Small intestine (tissue), 7 donors: ENCODE data around the gene IL9R. TPM values are rescaled to one million over a fixed set of nuclear protein-coding genes. Genes with fewer than 3 reads are reported as not detected.
"Not testable (repeated sequence)": the region's sequence is repeated elsewhere in the genome, so short reads cannot be mapped to it uniquely, and the experiment has no call there.

Source experiments
- DNase-seq, 2 donors: peaks; one replicate each; pipeline versions ENCODE4 v3.0.0 to v3.0.0-alpha.2; 2013
- FAIRE-seq: peaks from 2 replicates; lab custom pipeline; 2012; peaks lifted over from hg19 to GRCh38; lab: Jason Lieb, UNC
- H3K27ac ChIP-seq, 3 donors: one replicate each; pipeline ENCODE4 v1.5.1; 2013; ENCODE audit warnings: low read length in 2 of 3, mild to moderate bottlenecking in 2 of 3, control low read depth in 1 of 3, inconsistent platforms in 1 of 3, low read depth in 1 of 3, moderate library complexity in 1 of 3
- H3K27me3 ChIP-seq, 3 donors: one replicate each; pipeline ENCODE4 v1.6.1; 2013; ENCODE audit warnings: low read length in 3 of 3, inconsistent platforms in 1 of 3; ENCODE audit not compliant: control insufficient read depth in 3 of 3, insufficient read depth in 3 of 3
- H3K36me3 ChIP-seq, 3 donors: one replicate each; pipeline ENCODE4 v1.6.1; 2013; ENCODE audit warnings: low read length in 3 of 3, inconsistent platforms in 1 of 3, low read depth in 1 of 3, mild to moderate bottlenecking in 1 of 3, moderate library complexity in 1 of 3; ENCODE audit not compliant: control insufficient read depth in 3 of 3, insufficient read depth in 2 of 3
- H3K4me1 ChIP-seq, 3 donors: one replicate each; pipeline ENCODE4 v1.6.1; 2013; ENCODE audit warnings: low read length in 2 of 3, inconsistent platforms in 1 of 3, low read depth in 1 of 3, mild to moderate bottlenecking in 1 of 3, moderate library complexity in 1 of 3; ENCODE audit not compliant: control insufficient read depth in 3 of 3, insufficient read depth in 2 of 3
- H3K4me3 ChIP-seq, 3 donors: one replicate each; pipeline ENCODE4 v1.5.1; 2013; ENCODE audit warnings: low read length in 3 of 3, control low read depth in 1 of 3, inconsistent platforms in 1 of 3, low read depth in 1 of 3, mild to moderate bottlenecking in 1 of 3, moderate library complexity in 1 of 3
- H3K9me3 ChIP-seq, 2 donors: one replicate each; pipeline ENCODE4 v1.6.1; 2013; ENCODE audit warnings: low read depth in 1 of 2, low read length in 1 of 2; ENCODE audit not compliant: control insufficient read depth in 2 of 2, insufficient read depth in 1 of 2
- WGBS, 3 donors: extraction: QIAGEN DNeasy Blood & Tissue Kit; methylation state at CpG; one replicate each; pipeline ENCODE4 v1.1.7; 2013; 5-methylcytosine and 5-hydroxymethylcytosine counted together
- polyA plus RNA-seq, 4 donors: library from polyadenylated mRNA; stranded (reverse) in 3 of 4; unstranded in 1 of 4; fragments of 200-250 nt in 3 of 4; fragments of 120-200 nt in 1 of 4; gene quantifications; one replicate each; pipeline versions ENCODE4 v1.2.1 to v1.2.3, GENCODE V29; 2013
- donor health status: healthy with polysubstance abuse.
- donor health status: control.
- donor health status: control.
- donor health status: Bipolar disorder and iron deficiency.
- donor health status: healthy.

Gene IL9R
- polyA plus RNA-seq, 4 donors: 0.18 to 0.40 (median 0.27) TPM; not detected in 1

- Histone ChIP-seq H3K27ac (no peak overlapping the region), H3K4me3 (no peak overlapping the region), H3K4me1 (peaks cover 0 to 2% (median 0%) of the 10 kb centered on the region in 3 donors), H3K27me3 (no peaks in the 10 kb centered on the region), H3K36me3 (no peaks in the 10 kb centered on the region), H3K9me3 (peaks cover 0 to 16% of the 10 kb centered on the region in 2 donors)
- 27 to 43% (median 39%) methylated on average over 2 of the region's 2 CpGs for WGBS, 3 donors
- FAIRE-seq (no peak), DNase-seq (peak; percentile 19 to 87)
These were observed 12.3 kb upstream of the IL9R start for GRCh38 chrX:155985208-155985607.

GRCh38 chrX:155986995-155987394 is 10.5 kb upstream of the IL9R start:
- peak in 1 of 2 donors; percentile 59 for DNase-seq
- peaks cover 0 to 16% of the 10 kb centered on the region in 2 donors for H3K9me3 ChIP-seq
- not testable (repeated sequence) for H3K27ac ChIP-seq, FAIRE-seq, H3K4me3 ChIP-seq, H3K4me1 ChIP-seq, H3K36me3 ChIP-seq, H3K27me3 ChIP-seq
- 0 to 19% (median 14%) methylated on average over 2 of the region's 2 CpGs for WGBS, 3 donors

- H3K27me3 ChIP-seq: no peaks in the 10 kb centered on the region
- 75 to 82% (median 81%) methylated on average over 4 of the region's 4 CpGs for whole genome bisulfite sequencing, 3 donors
- no peak for DNase-seq
- H3K9me3 ChIP-seq: peaks cover 0 to 9% of the 10 kb centered on the region in 2 donors
- H3K27ac ChIP-seq: no peak overlapping the region
- no peak for FAIRE-seq
- H3K4me1 ChIP-seq: peaks cover 0 to 2% (median 0%) of the 10 kb centered on the region in 3 donors
- no peak overlapping the region for H3K4me3 ChIP-seq
- H3K36me3 ChIP-seq: no peaks in the 10 kb centered on the region
These were observed 8.6 kb upstream of the IL9R start for GRCh38 chrX:155988859-155989258.

- peaks cover 0 to 10% of the 10 kb centered on the region in 2 donors for H3K9me3 ChIP-seq
- DNase-seq: peak in 1 of 2 donors; percentile 35
- no peaks in the 10 kb centered on the region for H3K4me1 ChIP-seq
- H3K27me3 ChIP-seq: no peaks in the 10 kb centered on the region
- WGBS, 3 donors: 77 to 85% (median 80%) methylated on average over 2 of the region's 2 CpGs
- no peak overlapping the region for H3K4me3 ChIP-seq
- no peak overlapping the region for H3K27ac ChIP-seq
- H3K36me3 ChIP-seq: no peaks in the 10 kb centered on the region
- FAIRE-seq: no peak
These were observed 4.1 kb upstream of the IL9R start for GRCh38 chrX:155993421-155993820.

- no peaks in the 10 kb centered on the region for H3K4me1 ChIP-seq
- DNase-seq: no peak
- FAIRE-seq: no peak
These were observed 2.1 kb upstream of the IL9R start for GRCh38 chrX:155995321-155995875.

GRCh38 chrX:155998116-155998515 is 620 bp downstream of the IL9R start:
- FAIRE-seq (no peak), DNase-seq (no peak)
- H3K4me3 ChIP-seq: no peak overlapping the region
- H3K36me3 ChIP-seq: no peaks in the 10 kb centered on the region
- 31 to 42% (median 33%) methylated on average over 1 of the region's 1 CpG for WGBS, 3 donors
- H3K27ac ChIP-seq: no peak overlapping the region
- H3K27me3 ChIP-seq: no peaks in the 10 kb centered on the region
- no peaks in the 10 kb centered on the region for H3K4me1 ChIP-seq
- peaks cover 0 to 21% of the 10 kb centered on the region in 2 donors for H3K9me3 ChIP-seq

More at GRCh38 chrX:155995321-155995875, 2.1 kb upstream of the IL9R start:
- no peak overlapping the region for H3K27ac ChIP-seq
- H3K9me3 ChIP-seq: peaks cover 0 to 13% of the 10 kb centered on the region in 2 donors
- H3K36me3 ChIP-seq: no peaks in the 10 kb centered on the region
- no peaks in the 10 kb centered on the region for H3K27me3 ChIP-seq
- no peak overlapping the region for H3K4me3 ChIP-seq

GRCh38 chrX:155998761-155999510 is 1.4 kb downstream of the IL9R start:
- Histone ChIP-seq H3K9me3 (peaks cover 0 to 23% of the 10 kb centered on the region in 2 donors), H3K36me3 (no peaks in the 10 kb centered on the region), H3K4me3 (no peak overlapping the region), H3K27ac (no peak overlapping the region), H3K4me1 (no peaks in the 10 kb centered on the region), H3K27me3 (no peaks in the 10 kb centered on the region)
- 77 to 87% (median 78%) methylated on average over 9 of the region's 9 CpGs for WGBS, 3 donors
- no peak for FAIRE-seq
- DNase-seq: no peak

GRCh38 chrX:155999751-156000150 is 2.3 kb downstream of the IL9R start:
- 67 to 84% (median 78%) methylated on average over 9 of the region's 9 CpGs for WGBS, 3 donors
- not testable (repeated sequence) for H3K27me3 ChIP-seq, H3K27ac ChIP-seq, H3K4me1 ChIP-seq, H3K4me3 ChIP-seq, FAIRE-seq, H3K36me3 ChIP-seq, DNase-seq
- H3K9me3 ChIP-seq: peaks cover 0 to 21% of the 10 kb centered on the region in 2 donors
